NCI-H1105 (cell line): ENCODE data around the gene PSMA4.
"Not testable (repeated sequence)": the region's sequence is repeated elsewhere in the genome, so short reads cannot be mapped to it uniquely, and the experiment has no call there.

Experiments used
- DNase-seq: peaks from one replicate; lab custom pipeline; 2025; lab: John Stamatoyannopoulos, UW

PSMA4 gene

GRCh38 chr15:78551902-78552301 is 11.7 kb downstream of the PSMA4 start:
- DNase-seq, result no peak

GRCh38 chr15:78552597-78552996 is 12.4 kb downstream of the PSMA4 start:
- no peak for DNase-seq

- DNase-seq, result not testable (repeated sequence)
These were observed 20.0 kb downstream of the PSMA4 start for GRCh38 chr15:78560201-78560600.

- DNase-seq, result no peak
These were observed 21.2 kb downstream of the PSMA4 start for GRCh38 chr15:78561490-78561889.

GRCh38 chr15:78563092-78563491 is 22.8 kb downstream of the PSMA4 start:
- no peak for DNase-seq

GRCh38 chr15:78564743-78565096 is 24.5 kb downstream of the PSMA4 start:
- no peak for DNase-seq

- peak; percentile 88 for DNase-seq
These were observed 25.1 kb downstream of the PSMA4 start, which contains the start of gene CHRNA5 for GRCh38 chr15:78565097-78565950. CHRNA5 (plus strand) TSS chr15:78565520; CDS start chr15:78565720, 200 bp downstream.

- DNase-seq, result no peak
These were observed 25.9 kb downstream of the PSMA4 start for GRCh38 chr15:78565951-78566774.

GRCh38 chr15:78567531-78567930 is 27.3 kb downstream of the PSMA4 start:
- no peak for DNase-seq

- DNase-seq, result no peak
These were observed 30.5 kb downstream of the PSMA4 start for GRCh38 chr15:78570710-78571109.

- no peak for DNase-seq
These were observed 31.1 kb downstream of the PSMA4 start for GRCh38 chr15:78571382-78571781.

GRCh38 chr15:78573416-78573815 is 33.2 kb downstream of the PSMA4 start:
- no peak for DNase-seq

GRCh38 chr15:78574944-78575343 is 34.7 kb downstream of the PSMA4 start:
- DNase-seq, result no peak

- DNase-seq, result no peak
These were observed 57.3 kb downstream of the PSMA4 start for GRCh38 chr15:78597583-78597982.

- DNase-seq, result no peak
These were observed 58.1 kb downstream of the PSMA4 start for GRCh38 chr15:78598348-78598747.

- DNase-seq, result no peak
These were observed 58.9 kb downstream of the PSMA4 start for GRCh38 chr15:78599189-78599588.
